ENCODE measurements around the gene ST3GAL2.

ST3GAL2 gene

DNA sequence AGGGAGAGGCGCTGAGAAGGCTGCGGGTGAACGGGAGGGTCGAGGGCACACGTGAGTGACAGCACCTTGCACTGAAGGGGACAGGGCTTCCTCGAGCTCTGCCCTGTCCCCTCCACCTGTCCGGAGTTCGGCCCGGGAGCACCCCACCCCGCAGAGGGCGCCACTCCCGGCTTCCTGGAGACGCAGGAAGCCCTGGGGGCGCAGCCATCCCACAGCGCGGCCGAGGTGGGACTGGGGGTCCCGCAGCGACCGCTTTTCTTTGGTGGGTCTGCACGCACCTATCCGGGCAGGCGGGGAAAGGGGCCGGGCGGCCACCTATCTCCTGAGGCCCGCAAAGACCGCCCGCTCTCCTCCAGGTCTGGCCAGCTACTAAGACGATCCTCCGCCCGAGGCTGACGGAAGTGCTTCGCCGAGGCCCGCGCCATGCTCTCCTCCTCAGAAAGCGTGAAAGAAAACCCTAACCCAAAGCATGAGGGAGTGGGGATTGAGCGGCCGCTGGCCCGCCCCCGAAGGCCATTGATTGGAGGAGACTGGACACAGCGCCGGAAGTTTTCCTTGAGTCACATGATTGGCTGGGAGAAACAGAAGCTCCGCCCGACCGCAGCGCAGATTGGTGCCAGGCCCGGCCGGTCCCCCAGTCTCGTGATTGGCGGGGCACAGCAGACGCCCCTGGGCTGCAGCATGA is 57.8 kb downstream of the ST3GAL2 start:
- peak; percentile 93 for DNase-seq (ENCODE audit: low read depth)
- peak overlapping the region; percentile 87 for H3K4me3 ChIP-seq (ENCODE audit: low read depth, low read length)
- TF ChIP-seq, protein P1, sequence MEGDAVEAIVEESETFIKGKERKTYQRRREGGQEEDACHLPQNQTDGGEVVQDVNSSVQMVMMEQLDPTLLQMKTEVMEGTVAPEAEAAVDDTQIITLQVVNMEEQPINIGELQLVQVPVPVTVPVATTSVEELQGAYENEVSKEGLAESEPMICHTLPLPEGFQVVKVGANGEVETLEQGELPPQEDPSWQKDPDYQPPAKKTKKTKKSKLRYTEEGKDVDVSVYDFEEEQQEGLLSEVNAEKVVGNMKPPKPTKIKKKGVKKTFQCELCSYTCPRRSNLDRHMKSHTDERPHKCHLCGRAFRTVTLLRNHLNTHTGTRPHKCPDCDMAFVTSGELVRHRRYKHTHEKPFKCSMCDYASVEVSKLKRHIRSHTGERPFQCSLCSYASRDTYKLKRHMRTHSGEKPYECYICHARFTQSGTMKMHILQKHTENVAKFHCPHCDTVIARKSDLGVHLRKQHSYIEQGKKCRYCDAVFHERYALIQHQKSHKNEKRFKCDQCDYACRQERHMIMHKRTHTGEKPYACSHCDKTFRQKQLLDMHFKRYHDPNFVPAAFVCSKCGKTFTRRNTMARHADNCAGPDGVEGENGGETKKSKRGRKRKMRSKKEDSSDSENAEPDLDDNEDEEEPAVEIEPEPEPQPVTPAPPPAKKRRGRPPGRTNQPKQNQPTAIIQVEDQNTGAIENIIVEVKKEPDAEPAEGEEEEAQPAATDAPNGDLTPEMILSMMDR (IDR thresholded peaks at IDR 0.05; ENCODE audit: low read depth, low read length, missing control alignments): peak; percentile 32

DNA sequence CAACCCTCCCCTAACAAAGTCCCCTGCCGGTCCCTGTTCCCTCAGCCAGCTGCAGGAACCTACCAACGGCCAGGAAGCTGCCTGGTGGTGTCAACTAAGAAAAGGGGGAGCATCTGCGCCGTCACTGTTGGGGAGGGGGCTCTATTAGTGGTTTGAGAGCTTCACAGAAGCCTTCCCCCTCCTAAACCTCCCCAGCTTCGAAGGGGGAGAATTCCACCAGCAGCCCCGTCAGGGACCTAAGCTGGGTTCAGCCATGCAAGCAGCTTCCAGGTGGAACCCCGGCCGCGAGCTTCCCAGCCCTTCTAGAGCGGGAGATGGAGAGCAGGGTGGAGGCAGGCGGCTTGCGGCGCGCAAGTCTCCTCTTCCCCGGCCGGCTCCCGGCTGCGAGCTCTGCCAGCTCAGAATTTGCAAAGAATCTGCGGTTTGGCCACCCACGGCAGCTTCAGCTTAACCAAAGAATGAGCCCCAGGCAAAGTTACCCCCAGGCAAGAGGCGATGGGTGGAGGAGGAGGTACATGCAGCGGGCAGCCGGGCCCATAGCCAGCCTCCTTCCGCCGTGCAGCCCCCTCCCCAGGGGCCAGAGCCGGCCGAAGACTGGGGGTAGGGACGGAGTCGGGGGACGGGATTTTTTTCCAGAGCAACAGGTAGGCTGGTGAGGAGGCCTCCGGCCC is 58.5 kb downstream of the ST3GAL2 start:
- DNase-seq (ENCODE audit: low read depth): no peak
- peak overlapping the region; percentile 87 for H3K4me3 ChIP-seq (ENCODE audit: low read depth, low read length)
- TF ChIP-seq, protein P1 (IDR thresholded peaks at IDR 0.05; ENCODE audit: low read depth, low read length, missing control alignments): no peak

DNA sequence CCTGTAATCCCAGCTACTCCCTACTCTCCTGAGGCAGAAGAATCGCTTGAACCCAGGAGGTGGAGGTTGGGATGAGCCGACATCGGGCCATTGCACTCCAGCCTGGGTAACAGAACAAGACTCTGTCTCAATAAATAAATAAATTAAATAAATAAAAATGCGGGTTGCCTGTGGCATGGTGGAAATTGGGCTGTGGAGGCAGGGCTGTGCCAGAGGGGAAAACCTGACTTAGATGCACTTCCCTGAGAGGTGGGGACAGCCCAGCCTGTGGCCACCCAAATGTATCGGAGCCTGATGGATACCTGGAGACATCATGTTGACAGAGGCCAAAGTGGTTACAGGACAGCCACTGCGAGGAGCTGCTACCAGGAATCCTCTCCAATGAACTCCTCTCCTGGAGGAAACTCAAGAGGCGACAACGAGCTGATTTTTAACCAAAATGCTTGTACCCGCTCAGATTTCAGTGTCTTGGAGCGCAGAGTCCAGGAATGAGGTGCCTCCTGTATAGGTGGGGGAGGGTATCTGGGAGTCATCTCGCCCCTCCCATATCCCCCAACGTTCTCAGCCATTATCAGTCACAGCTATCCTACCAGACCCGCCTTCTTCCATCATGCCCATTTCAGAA is 59.9 kb downstream of the ST3GAL2 start:
- TF ChIP-seq, protein P1 (IDR thresholded peaks at IDR 0.05; ENCODE audit: low read depth, low read length, missing control alignments): no peak
- H3K4me3 ChIP-seq (ENCODE audit: low read depth, low read length): no peak overlapping the region
- no peak for DNase-seq (ENCODE audit: low read depth)

DNA sequence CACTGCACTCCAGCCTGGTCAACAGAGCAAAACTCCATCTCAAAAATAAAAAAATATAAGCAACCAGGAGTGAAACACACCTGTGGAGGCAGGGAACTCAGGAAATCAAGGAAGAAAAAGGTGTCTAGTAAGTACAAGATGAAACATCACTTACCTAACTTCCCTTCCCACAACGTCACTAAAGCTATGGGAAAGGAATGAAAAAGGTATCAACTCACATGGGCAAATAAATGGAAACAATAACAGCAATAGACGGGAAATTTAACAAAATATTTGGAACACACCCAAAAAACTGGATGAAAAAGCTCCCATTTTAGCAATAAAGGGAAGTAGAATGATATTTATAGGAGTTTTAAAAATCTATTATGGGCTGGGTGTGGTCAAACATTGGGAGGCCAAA is 61.1 kb downstream of the ST3GAL2 start:
- no peak for DNase-seq (ENCODE audit: low read depth)
- TF ChIP-seq, protein P1 (IDR thresholded peaks at IDR 0.05; ENCODE audit: low read depth, low read length, missing control alignments): no peak
- H3K4me3 ChIP-seq (ENCODE audit: low read depth, low read length): no peak overlapping the region

DNA sequence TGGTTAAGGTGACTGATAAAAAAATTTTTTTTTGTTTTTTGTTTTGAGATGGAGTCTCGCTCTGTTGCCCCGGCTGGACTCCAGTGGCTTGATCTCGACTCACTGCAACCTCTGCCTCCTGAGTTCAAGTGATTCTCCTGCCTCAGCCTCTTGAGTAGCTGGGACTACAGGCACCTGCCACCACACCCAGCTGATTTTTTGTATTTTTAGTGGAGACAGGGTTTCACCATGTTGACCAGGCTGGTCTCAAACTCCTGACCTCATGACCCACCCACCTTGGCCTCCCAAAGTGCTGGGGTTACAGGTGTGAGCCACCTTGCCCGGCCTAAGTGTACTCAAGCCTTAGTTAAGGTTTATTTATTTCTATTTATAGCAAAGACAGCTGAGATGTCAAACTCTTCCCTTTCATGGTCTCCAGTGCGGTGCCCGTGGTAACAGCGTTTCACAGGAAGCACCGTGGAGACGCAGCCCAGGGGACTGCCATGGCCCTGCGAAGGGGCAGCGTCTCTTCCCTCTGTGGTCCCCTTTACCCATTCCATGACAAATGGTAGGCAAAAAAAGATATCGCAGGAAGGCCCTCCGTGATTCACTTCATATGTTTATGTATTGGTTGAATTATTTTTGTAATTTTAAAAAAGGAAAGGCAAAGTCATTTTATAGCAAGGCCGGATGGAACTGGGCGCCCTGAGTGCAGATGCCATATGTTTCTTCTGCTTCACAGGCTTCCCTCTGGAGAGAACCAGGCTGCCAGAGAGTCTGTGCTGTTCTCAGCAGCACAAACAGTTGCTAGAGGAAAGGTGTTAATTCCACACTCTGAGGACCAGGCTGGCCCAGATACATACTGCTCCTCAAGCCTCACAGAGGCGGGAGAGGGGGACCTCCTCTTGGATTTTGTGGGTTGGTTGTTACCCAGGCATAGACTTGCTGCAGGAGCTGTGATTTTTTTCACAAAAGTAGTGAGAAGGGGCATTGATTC is 63.0 kb downstream of the ST3GAL2 start:
- DNase-seq (ENCODE audit: low read depth): no peak
- TF ChIP-seq, protein P1 (IDR thresholded peaks at IDR 0.05; ENCODE audit: low read depth, low read length, missing control alignments): no peak
- H3K4me3 ChIP-seq (ENCODE audit: low read depth, low read length): no peak overlapping the region

DNA sequence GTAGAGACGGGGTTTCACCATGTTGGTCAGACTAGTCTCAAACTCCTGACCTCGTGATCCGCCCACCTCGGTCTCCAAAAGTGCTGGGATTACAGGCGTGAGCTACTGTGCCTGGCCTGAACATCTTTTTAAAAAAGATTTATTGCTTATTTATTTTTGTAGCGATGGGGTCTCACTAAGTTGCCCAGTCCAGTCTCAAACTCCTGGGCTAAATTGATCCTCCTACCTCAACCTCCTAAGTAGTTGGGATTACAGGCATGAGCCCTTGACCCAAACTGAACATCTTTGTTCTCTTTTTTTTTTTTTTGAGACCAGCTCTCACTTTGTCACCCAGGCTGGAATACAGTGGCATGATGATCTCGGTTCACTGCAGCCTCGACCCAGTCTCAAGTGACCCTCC is 64.7 kb downstream of the ST3GAL2 start:
- no peak for DNase-seq (ENCODE audit: low read depth)
- TF ChIP-seq, protein P1 (IDR thresholded peaks at IDR 0.05; ENCODE audit: low read depth, low read length, missing control alignments): no peak
- H3K4me3 ChIP-seq (ENCODE audit: low read depth, low read length): no peak overlapping the region

Data from GM12864 (cell line).